ENCODE measurements around the gene ANTXRL. TPM values are rescaled to one million over a fixed set of nuclear protein-coding genes. Genes with fewer than 3 reads are reported as not detected.

The ANTXRL gene
- total and polyA plus RNA-seq, 2 experiments from 2014 or later, result not detected

GRCh38 chr10:46237815-46238510 is 48.8 kb upstream of the ANTXRL start:
- Histone ChIP-seq H3K79me2 (replicated peaks; ENCODE audit: insufficient read depth) (no peaks in the 10 kb centered on the region), H2AFZ (no peak overlapping the region), H3F3A (replicated peaks; ENCODE audit: low read depth) (no peaks in the 10 kb centered on the region), H3K9me2 (ENCODE audit: insufficient read depth) (no peaks in the 10 kb centered on the region), H3K4me3 (no peak overlapping the region), H4K20me1 (replicated peaks; ENCODE audit: insufficient read depth) (no peaks in the 10 kb centered on the region), H3K27me3 (ENCODE audit: insufficient read depth) (no peaks in the 10 kb centered on the region), H3K27ac (ENCODE audit: low read depth) (no peak overlapping the region), H3K4me1 (ENCODE audit: insufficient read depth) (no peaks in the 10 kb centered on the region), H3K36me3 (ENCODE audit: insufficient read depth) (no peaks in the 10 kb centered on the region), H3K4me2 (no peak overlapping the region)
- no peaks in the 10 kb centered on the region; the same call in 2 of the 3 replicates for H3K36me3 Mint-ChIP-seq (ENCODE audit: low read depth)
- peaks cover 6% of the 10 kb centered on the region for H3K27me3 Mint-ChIP-seq (ENCODE audit: insufficient read depth, low read depth, poor library complexity)
- peaks cover 4% of the 10 kb centered on the region; the same call in 1 of the 3 replicates for H3K9me3 Mint-ChIP-seq
- ATAC-seq (no peak), DNase-seq (ENCODE audit: low spot score) (no peak)
- H3K27ac Mint-ChIP-seq, result no peak overlapping the region
- no peak overlapping the region for H3K4me3 Mint-ChIP-seq
- TF ChIP-seq ZNF114 (CRISPR knock-in tag; IDR thresholded peaks at IDR 0.05) (no peak), EZH2 (IDR thresholded peaks at IDR 0.05; ENCODE audit: low read depth, unreplicated experiment) (no peak), EZH2phosphoT487 (IDR thresholded peaks at IDR 0.05; ENCODE audit: unreplicated experiment) (no peak), CREB1 (CRISPR knock-in tag; IDR thresholded peaks at IDR 0.05; ENCODE audit: low read depth) (no peak), ZNF331 (CRISPR knock-in tag; IDR thresholded peaks at IDR 0.05; ENCODE audit: low read depth) (no peak), JUNB (IDR thresholded peaks at IDR 0.05; ENCODE audit: unreplicated experiment) (no peak), POLR2AphosphoS5 (IDR thresholded peaks at IDR 0.05; ENCODE audit: low read depth) (no peak), NANOG (IDR thresholded peaks at IDR 0.05; ENCODE audit: borderline replicate concordance) (no peak), STAT1 (IDR thresholded peaks at IDR 0.05; ENCODE audit: unreplicated experiment) (no peak), REST (IDR thresholded peaks at IDR 0.05; ENCODE audit: unreplicated experiment) (no peak)
- TF ChIP-seq, protein P1, sequence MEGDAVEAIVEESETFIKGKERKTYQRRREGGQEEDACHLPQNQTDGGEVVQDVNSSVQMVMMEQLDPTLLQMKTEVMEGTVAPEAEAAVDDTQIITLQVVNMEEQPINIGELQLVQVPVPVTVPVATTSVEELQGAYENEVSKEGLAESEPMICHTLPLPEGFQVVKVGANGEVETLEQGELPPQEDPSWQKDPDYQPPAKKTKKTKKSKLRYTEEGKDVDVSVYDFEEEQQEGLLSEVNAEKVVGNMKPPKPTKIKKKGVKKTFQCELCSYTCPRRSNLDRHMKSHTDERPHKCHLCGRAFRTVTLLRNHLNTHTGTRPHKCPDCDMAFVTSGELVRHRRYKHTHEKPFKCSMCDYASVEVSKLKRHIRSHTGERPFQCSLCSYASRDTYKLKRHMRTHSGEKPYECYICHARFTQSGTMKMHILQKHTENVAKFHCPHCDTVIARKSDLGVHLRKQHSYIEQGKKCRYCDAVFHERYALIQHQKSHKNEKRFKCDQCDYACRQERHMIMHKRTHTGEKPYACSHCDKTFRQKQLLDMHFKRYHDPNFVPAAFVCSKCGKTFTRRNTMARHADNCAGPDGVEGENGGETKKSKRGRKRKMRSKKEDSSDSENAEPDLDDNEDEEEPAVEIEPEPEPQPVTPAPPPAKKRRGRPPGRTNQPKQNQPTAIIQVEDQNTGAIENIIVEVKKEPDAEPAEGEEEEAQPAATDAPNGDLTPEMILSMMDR (conservative IDR thresholded peaks at IDR 0.05; ENCODE audit: low read depth in 2 of 2), result no peak
- TF ChIP-seq, protein P2, sequence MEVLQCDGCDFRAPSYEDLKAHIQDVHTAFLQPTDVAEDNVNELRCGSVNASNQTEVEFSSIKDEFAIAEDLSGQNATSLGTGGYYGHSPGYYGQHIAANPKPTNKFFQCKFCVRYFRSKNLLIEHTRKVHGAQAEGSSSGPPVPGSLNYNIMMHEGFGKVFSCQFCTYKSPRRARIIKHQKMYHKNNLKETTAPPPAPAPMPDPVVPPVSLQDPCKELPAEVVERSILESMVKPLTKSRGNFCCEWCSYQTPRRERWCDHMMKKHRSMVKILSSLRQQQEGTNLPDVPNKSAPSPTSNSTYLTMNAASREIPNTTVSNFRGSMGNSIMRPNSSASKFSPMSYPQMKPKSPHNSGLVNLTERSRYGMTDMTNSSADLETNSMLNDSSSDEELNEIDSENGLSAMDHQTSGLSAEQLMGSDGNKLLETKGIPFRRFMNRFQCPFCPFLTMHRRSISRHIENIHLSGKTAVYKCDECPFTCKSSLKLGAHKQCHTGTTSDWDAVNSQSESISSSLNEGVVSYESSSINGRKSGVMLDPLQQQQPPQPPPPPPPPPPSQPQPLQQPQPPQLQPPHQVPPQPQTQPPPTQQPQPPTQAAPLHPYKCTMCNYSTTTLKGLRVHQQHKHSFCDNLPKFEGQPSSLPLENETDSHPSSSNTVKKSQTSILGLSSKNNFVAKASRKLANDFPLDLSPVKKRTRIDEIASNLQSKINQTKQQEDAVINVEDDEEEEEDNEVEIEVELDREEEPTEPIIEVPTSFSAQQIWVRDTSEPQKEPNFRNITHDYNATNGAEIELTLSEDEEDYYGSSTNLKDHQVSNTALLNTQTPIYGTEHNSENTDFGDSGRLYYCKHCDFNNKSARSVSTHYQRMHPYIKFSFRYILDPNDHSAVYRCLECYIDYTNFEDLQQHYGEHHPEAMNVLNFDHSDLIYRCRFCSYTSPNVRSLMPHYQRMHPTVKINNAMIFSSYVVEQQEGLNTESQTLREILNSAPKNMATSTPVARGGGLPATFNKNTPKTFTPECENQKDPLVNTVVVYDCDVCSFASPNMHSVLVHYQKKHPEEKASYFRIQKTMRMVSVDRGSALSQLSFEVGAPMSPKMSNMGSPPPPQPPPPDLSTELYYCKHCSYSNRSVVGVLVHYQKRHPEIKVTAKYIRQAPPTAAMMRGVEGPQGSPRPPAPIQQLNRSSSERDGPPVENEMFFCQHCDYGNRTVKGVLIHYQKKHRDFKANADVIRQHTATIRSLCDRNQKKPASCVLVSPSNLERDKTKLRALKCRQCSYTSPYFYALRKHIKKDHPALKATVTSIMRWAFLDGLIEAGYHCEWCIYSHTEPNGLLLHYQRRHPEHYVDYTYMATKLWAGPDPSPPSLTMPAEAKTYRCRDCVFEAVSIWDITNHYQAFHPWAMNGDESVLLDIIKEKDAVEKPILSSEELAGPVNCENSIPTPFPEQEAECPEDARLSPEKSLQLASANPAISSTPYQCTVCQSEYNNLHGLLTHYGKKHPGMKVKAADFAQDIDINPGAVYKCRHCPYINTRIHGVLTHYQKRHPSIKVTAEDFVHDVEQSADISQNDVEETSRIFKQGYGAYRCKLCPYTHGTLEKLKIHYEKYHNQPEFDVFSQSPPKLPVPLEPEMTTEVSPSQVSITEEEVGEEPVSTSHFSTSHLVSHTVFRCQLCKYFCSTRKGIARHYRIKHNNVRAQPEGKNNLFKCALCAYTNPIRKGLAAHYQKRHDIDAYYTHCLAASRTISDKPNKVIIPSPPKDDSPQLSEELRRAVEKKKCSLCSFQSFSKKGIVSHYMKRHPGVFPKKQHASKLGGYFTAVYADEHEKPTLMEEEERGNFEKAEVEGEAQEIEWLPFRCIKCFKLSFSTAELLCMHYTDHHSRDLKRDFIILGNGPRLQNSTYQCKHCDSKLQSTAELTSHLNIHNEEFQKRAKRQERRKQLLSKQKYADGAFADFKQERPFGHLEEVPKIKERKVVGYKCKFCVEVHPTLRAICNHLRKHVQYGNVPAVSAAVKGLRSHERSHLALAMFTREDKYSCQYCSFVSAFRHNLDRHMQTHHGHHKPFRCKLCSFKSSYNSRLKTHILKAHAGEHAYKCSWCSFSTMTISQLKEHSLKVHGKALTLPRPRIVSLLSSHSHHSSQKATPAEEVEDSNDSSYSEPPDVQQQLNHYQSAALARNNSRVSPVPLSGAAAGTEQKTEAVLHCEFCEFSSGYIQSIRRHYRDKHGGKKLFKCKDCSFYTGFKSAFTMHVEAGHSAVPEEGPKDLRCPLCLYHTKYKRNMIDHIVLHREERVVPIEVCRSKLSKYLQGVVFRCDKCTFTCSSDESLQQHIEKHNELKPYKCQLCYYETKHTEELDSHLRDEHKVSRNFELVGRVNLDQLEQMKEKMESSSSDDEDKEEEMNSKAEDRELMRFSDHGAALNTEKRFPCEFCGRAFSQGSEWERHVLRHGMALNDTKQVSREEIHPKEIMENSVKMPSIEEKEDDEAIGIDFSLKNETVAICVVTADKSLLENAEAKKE (CRISPR knock-in tag; IDR thresholded peaks at IDR 0.05), result no peak
- TF ChIP-seq, protein P3, sequence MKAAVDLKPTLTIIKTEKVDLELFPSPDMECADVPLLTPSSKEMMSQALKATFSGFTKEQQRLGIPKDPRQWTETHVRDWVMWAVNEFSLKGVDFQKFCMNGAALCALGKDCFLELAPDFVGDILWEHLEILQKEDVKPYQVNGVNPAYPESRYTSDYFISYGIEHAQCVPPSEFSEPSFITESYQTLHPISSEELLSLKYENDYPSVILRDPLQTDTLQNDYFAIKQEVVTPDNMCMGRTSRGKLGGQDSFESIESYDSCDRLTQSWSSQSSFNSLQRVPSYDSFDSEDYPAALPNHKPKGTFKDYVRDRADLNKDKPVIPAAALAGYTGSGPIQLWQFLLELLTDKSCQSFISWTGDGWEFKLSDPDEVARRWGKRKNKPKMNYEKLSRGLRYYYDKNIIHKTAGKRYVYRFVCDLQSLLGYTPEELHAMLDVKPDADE (IDR thresholded peaks at IDR 0.05), result no peak
- no peaks in the 10 kb centered on the region for H3K4me1 Mint-ChIP-seq

All from GM23338 (cell line).